GM12875 (cell line): Measurements from ENCODE around the gene PRPF18.

Source experiments
- H3K4me3 ChIP-seq: one replicate; pipeline ENCODE4 v1.5.1; 2011; ENCODE audit warnings: low read depth, low read length, control low read depth
- CTCF ChIP-seq: IDR thresholded peaks from 2 replicates; pipeline ENCODE4 v1.5.1; 2011; ENCODE audit warnings: low read depth, mild to moderate bottlenecking, control low read depth, inconsistent platforms, low read length, moderate library complexity, borderline replicate concordance; ENCODE audit not compliant: insufficient read depth

PRPF18 gene

DNA sequence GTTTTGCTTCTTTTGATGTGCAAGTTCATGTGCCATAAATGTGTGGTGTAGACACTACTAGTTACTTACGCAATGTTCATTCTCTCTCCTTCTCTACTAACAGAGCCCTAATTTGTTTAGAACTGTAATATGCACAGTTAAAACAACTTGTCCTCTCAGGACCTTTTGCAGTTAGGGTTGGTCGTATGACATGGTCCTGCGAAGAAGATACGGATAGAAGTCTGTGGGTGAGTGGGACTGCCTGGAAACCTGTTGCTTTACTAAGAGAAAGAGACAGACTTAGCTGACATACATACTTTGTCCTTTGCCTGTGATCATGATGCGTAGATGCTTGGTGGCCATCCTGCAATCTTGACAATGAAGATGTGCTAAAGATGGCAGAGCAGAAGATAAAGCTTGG is 51.1 kb downstream of the PRPF18 start:
- no peak overlapping the region for H3K4me3 ChIP-seq
- TF ChIP-seq CTCF = no peak

DNA sequence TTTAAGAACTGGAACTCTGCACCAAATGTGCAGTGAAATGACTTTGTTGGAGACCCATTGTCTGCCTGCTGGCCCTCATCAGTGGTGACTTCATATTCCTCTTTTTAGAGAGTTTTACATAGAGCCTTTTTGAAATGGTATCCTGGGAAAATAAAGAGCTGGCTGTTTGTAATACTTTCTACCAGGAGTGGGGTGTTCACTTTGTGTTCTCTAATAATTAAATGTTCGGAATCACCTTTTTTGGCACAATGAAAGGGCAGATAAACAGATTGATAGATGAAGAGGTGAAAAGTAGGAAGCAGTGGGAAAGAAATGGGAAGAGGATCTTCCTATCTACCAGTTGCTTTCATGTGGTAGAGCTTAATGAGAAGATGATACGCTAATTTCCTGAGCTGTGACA is 55.5 kb downstream of the PRPF18 start:
- TF ChIP-seq CTCF = no peak
- no peak overlapping the region for H3K4me3 ChIP-seq

DNA sequence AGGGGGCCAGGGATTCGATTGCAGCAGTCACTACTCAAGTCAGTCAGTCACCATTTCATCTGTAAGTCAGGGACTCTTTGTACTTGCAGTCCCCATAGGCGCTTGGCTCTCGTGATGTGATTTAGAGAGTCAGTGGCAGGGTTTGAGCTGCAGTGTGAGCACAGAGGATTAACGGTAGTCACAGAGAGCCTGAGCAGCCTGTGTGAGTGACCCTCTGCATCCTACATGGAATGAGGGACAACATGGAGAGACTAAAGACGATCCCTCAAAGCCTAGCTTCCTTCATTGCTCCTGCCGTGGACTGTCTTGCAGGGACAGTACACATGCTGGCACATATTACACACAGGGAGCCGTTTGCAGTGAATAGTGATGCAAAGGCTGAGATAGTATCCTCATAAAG is 56.3 kb downstream of the PRPF18 start:
- TF ChIP-seq CTCF = no peak
- no peak overlapping the region for H3K4me3 ChIP-seq

DNA sequence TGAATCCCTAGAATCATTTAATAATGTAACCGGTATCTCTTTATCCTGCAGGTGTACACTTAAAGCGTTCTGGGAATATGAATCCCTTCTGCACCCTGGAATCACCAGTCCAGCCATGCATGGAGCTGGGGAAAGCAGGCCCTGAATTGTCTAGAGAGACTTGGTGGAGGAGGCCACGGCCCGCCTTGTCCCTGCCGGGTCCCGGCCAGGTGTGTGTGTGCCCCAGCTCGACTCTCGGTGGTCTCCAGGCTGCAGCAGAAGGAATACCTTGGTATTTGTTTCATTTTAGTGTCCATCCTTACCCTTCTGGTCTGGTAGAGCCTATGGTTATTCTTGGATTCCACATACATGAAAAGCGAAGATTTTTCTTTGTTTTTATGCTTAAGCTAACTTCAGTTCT is 58.1 kb downstream of the PRPF18 start:
- no peak for TF ChIP-seq CTCF

GRCh38 chr10:13648425-13648824 is 61.7 kb downstream of the PRPF18 start:
- H3K4me3 ChIP-seq = no peak overlapping the region

More for the DNA sequence above, 58.1 kb downstream of the PRPF18 start:
- no peak overlapping the region for H3K4me3 ChIP-seq

GRCh38 chr10:13649844-13650520 is 63.2 kb downstream of the PRPF18 start:
- TF ChIP-seq CTCF = no peak
- H3K4me3 ChIP-seq = no peak overlapping the region

More at GRCh38 chr10:13648425-13648824, 61.7 kb downstream of the PRPF18 start:
- TF ChIP-seq CTCF = no peak

- no peak for TF ChIP-seq CTCF
- no peak overlapping the region for H3K4me3 ChIP-seq
These were observed 64.2 kb downstream of the PRPF18 start for GRCh38 chr10:13650961-13651360.
